ENCODE measurements around the gene YLPM1. TPM values are rescaled to one million over a fixed set of nuclear protein-coding genes. Genes with fewer than 3 reads are reported as not detected.

Gene YLPM1, protein sequence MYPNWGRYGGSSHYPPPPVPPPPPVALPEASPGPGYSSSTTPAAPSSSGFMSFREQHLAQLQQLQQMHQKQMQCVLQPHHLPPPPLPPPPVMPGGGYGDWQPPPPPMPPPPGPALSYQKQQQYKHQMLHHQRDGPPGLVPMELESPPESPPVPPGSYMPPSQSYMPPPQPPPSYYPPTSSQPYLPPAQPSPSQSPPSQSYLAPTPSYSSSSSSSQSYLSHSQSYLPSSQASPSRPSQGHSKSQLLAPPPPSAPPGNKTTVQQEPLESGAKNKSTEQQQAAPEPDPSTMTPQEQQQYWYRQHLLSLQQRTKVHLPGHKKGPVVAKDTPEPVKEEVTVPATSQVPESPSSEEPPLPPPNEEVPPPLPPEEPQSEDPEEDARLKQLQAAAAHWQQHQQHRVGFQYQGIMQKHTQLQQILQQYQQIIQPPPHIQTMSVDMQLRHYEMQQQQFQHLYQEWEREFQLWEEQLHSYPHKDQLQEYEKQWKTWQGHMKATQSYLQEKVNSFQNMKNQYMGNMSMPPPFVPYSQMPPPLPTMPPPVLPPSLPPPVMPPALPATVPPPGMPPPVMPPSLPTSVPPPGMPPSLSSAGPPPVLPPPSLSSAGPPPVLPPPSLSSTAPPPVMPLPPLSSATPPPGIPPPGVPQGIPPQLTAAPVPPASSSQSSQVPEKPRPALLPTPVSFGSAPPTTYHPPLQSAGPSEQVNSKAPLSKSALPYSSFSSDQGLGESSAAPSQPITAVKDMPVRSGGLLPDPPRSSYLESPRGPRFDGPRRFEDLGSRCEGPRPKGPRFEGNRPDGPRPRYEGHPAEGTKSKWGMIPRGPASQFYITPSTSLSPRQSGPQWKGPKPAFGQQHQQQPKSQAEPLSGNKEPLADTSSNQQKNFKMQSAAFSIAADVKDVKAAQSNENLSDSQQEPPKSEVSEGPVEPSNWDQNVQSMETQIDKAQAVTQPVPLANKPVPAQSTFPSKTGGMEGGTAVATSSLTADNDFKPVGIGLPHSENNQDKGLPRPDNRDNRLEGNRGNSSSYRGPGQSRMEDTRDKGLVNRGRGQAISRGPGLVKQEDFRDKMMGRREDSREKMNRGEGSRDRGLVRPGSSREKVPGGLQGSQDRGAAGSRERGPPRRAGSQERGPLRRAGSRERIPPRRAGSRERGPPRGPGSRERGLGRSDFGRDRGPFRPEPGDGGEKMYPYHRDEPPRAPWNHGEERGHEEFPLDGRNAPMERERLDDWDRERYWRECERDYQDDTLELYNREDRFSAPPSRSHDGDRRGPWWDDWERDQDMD (N-terminal part only)
- 37.2 and 43.9 TPM in 2 replicates for total RNA-seq (2014; rRNA removed; shearing (Covaris generic))

DNA sequence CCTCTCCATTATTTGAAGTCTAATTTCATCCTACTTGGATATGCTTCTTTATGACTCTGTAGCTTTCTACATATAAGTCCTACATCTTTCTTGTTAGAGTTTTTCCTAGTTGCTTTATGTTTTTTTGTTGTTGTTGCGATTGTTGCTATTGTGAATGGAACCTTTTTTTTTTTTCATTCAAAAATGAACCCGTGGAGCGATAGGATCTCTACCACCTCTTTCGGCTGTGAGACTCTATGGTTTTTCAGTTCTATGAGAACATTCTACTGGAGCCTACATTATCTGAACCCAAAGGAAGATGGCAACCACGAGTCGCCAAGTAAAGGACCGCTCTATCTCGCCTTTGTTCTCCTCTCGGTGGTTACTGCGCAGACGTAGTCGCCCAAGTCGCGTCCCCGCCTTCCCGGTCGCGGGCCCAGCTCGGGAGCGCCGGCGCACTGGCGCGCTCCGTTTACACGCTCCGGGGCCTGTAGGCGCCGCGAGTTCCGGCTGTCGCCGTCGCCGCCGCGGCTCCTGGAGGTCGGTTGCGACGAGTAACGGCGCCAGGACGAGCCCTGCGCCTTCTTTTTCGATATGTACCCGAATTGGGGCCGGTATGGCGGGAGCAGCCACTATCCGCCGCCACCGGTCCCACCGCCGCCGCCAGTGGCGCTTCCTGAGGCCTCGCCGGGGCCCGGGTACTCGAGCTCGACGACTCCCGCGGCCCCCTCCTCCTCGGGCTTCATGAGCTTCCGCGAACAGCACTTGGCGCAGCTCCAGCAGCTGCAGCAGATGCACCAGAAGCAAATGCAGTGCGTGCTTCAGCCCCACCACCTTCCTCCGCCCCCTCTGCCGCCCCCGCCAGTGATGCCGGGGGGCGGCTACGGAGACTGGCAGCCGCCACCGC, at the start of gene YLPM1:
TSS of gene YLPM1 (plus strand) at position 400 of the 886 bp plus-strand sequence. CDS start at position 574, 174 bp downstream.
- peak within 1 kb of the TSS; percentile 97 for H3K4me3 ChIP-seq
- peaks cover 6% of the 10 kb centered on the region; the same call in 1 of the 2 replicates for H3K36me3 ChIP-seq
- peak within 1 kb of the TSS; percentile 94 for H3K27ac ChIP-seq
- DNase-seq: peak; percentile 91 to 97
- no peaks in the 10 kb centered on the region for H3K9me3 ChIP-seq (replicated peaks)
- H3K27me3 ChIP-seq: no peaks in the 10 kb centered on the region
- H3K4me1 ChIP-seq: 0 out of 2 replicates have a peak, but pooled peaks cover 2% of the 10 kb centered on the region

DNA sequence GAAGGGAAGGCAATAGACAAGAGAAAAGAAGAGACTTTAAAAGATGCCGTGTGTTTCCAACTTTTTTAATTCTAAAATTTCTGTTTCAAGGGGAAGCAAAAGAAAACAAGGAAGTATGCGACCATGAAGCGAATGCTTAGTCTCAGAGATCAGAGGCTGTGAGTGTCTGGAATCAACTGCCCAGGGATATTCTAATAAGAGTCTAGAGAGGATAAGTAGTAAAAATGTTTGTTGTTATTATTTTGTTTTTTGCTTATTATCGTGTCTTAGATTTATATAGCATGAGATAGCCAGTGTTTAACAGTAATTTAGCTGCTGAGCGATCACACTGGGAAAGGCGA, 49.8 kb upstream of the YLPM1 start:
- peaks cover 3% of the 10 kb centered on the region; the same call in 1 of the 2 replicates for H3K4me1 ChIP-seq

DNA sequence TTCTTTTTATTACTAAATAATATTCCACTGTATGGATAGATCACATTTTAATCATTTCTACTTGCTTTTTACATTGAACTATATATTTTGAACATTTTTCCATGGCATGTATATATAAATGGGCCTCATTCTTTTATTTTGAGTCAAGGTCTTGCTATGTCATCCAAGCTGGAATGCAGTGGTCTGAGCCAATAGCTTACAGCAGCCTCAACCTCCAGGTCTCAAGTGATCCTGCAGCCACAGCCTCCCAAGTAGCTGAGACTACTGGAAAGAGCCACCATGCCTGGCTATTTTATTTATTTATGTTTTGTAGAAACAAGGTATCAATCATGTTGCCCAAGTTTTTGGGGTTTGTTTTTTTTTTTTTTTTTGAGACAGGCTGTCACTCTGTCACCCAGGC, 42.6 kb upstream of the YLPM1 start:
- Histone ChIP-seq H3K36me3 (peaks cover 23% of the 10 kb centered on the region), H3K27ac (no peak overlapping the region), H3K9me3 (replicated peaks) (no peaks in the 10 kb centered on the region), H3K4me1 (no peaks in the 10 kb centered on the region), H3K4me3 (no peak overlapping the region), H3K27me3 (no peaks in the 10 kb centered on the region)
- DNase-seq: no peak

More for the DNA sequence above, 49.8 kb upstream of the YLPM1 start:
- H3K9me3 ChIP-seq (replicated peaks): no peaks in the 10 kb centered on the region
- H3K27me3 ChIP-seq: no peaks in the 10 kb centered on the region
- H3K27ac ChIP-seq: peak overlapping the region; percentile 43
- H3K36me3 ChIP-seq: peaks cover 16% of the 10 kb centered on the region
- H3K4me3 ChIP-seq: peak overlapping the region; percentile 71
- DNase-seq: no peak

DNA sequence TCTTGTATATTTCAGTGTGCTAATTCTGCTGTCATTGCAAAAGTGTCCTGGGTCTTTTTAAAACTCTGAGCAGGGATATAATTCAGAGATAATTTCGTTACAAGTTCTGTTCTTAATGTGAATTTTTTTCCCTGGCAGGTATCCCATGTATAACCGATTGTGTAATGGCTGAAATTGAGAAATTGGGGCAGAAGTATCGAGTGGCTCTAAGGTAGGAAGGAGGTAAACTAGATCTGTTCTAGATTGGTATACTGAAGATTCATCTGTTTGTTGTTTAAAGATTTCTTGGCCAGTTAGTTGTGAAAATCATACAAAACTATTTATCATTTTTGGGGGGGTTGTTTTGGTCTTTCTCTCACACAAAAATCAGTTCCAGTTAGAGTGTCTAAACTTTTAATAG, 40.0 kb upstream of the YLPM1 start:
- Histone ChIP-seq H3K27ac (no peak overlapping the region), H3K27me3 (no peaks in the 10 kb centered on the region), H3K4me1 (no peaks in the 10 kb centered on the region), H3K4me3 (no peak overlapping the region), H3K36me3 (peaks cover 10% of the 10 kb centered on the region; the same call in 1 of the 2 replicates), H3K9me3 (replicated peaks) (no peaks in the 10 kb centered on the region)
- no peak for DNase-seq

DNA sequence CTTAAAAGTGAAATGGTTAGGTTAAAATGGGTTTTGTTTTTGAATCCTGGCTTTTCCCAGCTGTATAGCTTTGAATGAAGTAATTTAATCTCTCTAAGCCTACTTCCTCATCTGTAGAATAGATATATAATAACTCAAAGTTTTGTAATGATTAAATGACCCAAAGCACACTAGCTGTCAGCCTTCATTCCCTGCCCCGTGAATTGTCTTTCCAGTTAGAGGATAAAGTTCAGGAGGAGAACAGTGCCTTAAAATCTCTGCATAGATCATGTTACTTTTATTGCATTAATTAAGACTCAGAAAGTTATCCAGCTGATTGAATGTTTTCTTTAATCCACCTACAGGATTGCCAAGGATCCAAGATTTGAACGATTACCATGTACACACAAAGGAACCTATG, 30.7 kb upstream of the YLPM1 start:
- H3K27me3 ChIP-seq: no peaks in the 10 kb centered on the region
- DNase-seq: no peak
- H3K4me3 ChIP-seq: no peak overlapping the region
- no peaks in the 10 kb centered on the region for H3K9me3 ChIP-seq (replicated peaks)
- H3K4me1 ChIP-seq: peaks cover 9% of the 10 kb centered on the region
- no peak overlapping the region for H3K27ac ChIP-seq
- peaks cover 26% of the 10 kb centered on the region for H3K36me3 ChIP-seq

DNA sequence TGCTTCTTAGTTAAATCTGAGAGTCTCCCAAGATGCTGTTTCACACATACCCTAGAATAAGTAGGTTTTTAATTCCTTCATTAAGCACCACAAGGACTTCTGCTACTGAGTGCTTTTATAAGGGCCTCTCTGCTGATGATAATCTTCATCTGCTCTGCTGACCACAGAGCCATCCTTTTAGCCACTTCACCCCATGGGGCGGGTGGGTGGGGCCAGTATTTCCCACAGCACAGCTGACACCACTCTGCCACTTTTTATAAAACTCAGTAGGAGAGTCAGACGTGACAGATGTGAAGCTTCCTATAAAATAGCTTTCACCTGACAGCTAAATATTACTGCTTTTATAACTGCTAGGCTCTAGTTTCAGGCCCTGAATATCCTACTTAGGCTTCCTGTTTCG, 29.9 kb upstream of the YLPM1 start:
- DNase-seq: peak in 1 of 2 experiments; percentile 29
- no peak overlapping the region for H3K27ac ChIP-seq
- H3K9me3 ChIP-seq (replicated peaks): no peaks in the 10 kb centered on the region
- no peak overlapping the region for H3K4me3 ChIP-seq
- peaks cover 9% of the 10 kb centered on the region for H3K4me1 ChIP-seq
- H3K36me3 ChIP-seq: peaks cover 26% of the 10 kb centered on the region
- no peaks in the 10 kb centered on the region for H3K27me3 ChIP-seq

DNA sequence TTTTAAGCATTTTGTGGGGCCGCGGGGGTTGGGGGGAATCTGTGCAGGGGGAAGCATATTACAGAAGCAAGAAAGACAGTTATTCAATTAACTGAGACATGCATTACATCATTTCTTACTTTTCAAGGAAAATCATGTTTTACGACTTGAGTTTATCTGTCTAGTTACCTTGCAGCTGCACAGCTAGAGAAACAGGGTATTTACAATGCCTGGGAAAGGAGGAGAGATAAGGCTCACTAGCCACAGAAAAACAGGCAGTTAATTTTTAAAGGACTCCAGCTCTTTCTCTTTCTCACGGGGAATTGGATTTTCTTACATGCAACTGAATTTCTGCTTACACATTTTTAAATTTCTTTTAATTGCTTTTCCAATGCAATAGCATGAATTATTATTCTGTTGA, 28.0 kb upstream of the YLPM1 start:
- Histone ChIP-seq H3K4me3 (no peak overlapping the region), H3K36me3 (peaks cover 30% of the 10 kb centered on the region), H3K27me3 (no peaks in the 10 kb centered on the region), H3K9me3 (replicated peaks) (no peaks in the 10 kb centered on the region), H3K4me1 (peaks cover 9% of the 10 kb centered on the region), H3K27ac (no peak overlapping the region)
- no peak for DNase-seq

DNA sequence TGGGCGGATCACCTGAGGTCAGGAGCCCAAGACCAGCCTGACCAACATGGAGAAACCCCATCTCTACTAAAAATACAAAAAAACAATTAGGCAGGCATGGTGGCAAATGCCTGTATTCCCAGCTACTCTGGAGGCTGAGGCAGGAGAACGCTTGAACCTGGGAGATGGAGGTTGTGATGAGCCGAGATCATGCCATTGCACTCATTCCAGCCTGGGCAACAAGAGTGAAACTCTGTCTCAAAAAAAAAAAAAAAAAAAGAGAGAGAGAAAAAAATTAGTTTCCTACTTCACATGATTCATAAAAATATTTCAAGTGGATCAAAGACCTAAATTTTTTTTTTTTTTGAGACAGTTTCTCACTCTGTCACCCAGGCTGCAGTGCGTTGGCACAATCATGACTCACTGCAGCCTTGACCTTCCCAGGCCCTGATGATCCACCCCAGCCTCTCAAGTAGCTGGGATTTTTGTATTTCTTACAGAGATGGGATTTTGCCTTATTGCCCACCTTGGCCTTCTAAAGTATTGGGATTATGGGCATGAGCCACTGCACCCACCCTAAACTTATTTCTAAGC, 25.3 kb upstream of the YLPM1 start:
- no peaks in the 10 kb centered on the region for H3K27me3 ChIP-seq
- H3K4me3 ChIP-seq: no peak overlapping the region
- H3K4me1 ChIP-seq: peaks cover 5% of the 10 kb centered on the region
- no peak overlapping the region for H3K27ac ChIP-seq
- no peaks in the 10 kb centered on the region for H3K9me3 ChIP-seq (replicated peaks)
- DNase-seq: no peak
- peaks cover 20% of the 10 kb centered on the region for H3K36me3 ChIP-seq

DNA sequence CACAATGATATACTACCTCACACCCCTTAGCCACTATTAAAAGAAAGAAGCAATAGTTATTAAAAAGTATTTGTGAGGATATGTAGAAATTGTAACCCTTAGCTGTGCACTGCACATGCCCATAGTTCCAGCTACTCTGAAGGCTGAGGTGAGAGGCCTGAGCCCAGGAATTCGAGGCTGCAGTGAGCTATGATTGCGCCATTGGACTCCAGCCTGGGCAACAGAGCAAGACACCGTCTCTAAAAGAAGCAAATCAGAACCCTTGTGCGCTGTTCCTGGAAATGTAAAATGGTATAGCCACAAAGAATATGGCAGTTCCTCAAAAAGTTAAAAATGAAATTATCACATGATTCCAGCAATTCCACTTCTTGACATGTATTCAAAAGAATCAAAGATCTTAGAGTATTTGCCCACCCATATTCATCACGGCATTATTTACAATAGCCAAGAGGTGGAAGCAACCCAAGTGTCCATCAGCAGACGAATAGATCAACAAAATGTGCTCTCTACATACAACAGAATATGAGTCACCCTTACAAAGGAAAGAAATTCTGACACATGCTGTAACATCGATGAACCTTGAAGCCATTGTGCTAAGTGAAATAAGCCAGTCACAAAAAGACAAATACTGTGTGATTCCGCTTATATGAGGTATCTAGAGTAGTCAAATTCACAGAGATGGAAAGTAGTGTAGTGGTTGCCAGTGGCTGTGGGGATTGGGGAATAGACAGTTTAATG, 23.7 kb upstream of the YLPM1 start:
- Histone ChIP-seq H3K4me3 (no peak overlapping the region), H3K36me3 (peaks cover 12% of the 10 kb centered on the region; the same call in 1 of the 2 replicates), H3K27ac (no peak overlapping the region), H3K27me3 (no peaks in the 10 kb centered on the region), H3K9me3 (replicated peaks) (no peaks in the 10 kb centered on the region), H3K4me1 (no peaks in the 10 kb centered on the region)
- DNase-seq: no peak

DNA sequence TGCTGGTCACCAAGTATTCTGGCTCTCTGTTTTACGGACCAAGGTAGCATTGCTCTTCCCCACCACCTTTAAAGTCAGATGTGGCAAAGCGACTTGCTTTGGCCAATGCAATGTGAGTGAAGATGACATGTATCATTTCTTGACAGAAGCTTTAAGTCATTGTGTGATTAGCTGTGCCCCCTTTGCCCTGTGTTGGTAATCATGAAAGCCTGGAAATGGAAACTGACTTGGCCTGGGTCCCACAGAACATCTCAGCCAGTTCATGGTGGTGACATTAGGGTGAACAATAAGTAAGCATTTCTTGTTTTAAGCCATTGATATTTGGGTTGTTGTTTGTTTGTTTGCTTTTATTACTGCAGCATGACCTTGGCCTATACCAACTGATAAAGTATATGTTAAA, 15.9 kb upstream of the YLPM1 start:
- DNase-seq: no peak
- no peak overlapping the region for H3K4me3 ChIP-seq
- H3K4me1 ChIP-seq: no peaks in the 10 kb centered on the region
- H3K36me3 ChIP-seq: no peaks in the 10 kb centered on the region
- H3K27ac ChIP-seq: no peak overlapping the region
- no peaks in the 10 kb centered on the region for H3K27me3 ChIP-seq
- H3K9me3 ChIP-seq (replicated peaks): no peaks in the 10 kb centered on the region

DNA sequence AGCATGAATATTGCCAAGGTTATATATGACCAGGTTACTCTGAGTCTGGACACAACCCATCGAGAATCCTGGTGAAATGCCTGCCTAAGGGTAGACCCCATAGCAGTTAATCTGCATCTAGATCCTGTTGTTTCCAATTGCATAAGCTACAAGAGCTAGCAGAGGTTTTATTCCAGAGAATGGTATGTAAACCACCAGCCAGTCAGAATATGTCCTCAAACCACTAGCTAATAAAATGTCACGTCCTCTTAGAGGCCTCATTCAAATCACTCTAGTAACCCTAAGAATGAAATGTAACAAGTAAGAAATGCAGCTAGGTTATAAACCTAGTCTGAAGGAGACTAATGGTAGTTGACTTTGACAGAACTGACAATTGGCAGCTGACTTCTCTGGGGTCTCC, 9.0 kb upstream of the YLPM1 start:
- Histone ChIP-seq H3K9me3 (replicated peaks) (peaks cover 3% of the 10 kb centered on the region; the same call in 1 of the 2 replicates), H3K4me3 (no peak overlapping the region), H3K27ac (no peak overlapping the region), H3K36me3 (no peaks in the 10 kb centered on the region), H3K27me3 (no peaks in the 10 kb centered on the region), H3K4me1 (no peaks in the 10 kb centered on the region)
- DNase-seq: no peak

DNA sequence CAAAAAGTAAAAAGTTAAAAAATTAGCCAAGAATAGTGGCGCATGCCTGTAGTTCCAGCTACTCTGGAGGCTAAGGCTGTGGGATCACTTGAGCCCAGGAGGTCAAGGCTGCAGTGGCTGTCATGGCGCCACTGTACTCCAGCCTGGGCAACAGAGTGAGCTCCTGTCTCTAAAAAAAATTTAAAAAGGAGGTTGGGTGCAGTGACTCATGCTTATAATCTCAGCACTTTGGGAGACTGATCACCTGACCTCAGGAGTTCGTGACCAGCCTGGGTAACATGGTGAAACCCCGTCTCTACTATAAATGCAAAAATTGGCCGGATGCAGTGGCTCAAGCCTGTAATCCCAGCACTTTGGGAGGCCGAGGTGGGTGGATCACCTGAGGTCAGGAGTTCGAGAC, 8.2 kb upstream of the YLPM1 start:
- no peak overlapping the region for H3K4me3 ChIP-seq
- H3K27ac ChIP-seq: no peak overlapping the region
- no peaks in the 10 kb centered on the region for H3K4me1 ChIP-seq
- no peaks in the 10 kb centered on the region for H3K27me3 ChIP-seq
- no peak for DNase-seq
- H3K9me3 ChIP-seq (replicated peaks): peaks cover 3% of the 10 kb centered on the region; the same call in 1 of the 2 replicates
- H3K36me3 ChIP-seq: no peaks in the 10 kb centered on the region

DNA sequence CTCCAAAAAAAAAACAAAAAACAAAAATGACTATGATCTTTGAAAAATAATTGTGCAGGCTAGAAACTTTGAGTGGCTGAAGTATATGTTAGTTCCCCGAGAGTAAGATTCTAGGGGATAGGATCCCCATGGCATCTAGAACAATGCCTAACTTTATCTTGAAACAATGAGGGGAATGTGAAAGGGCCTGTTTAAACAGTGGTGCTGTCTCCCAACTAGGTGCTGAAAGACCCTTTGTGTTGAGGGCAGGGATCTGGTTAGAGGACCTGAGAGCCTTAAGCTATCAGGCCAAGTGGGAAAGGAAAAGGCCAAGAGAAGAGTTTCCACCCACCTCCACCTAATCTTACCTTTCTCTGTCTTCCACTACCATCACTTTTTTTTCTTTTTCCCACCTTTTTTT, 6.8 kb upstream of the YLPM1 start:
- no peaks in the 10 kb centered on the region for H3K36me3 ChIP-seq
- peaks cover 3% of the 10 kb centered on the region; the same call in 1 of the 2 replicates for H3K9me3 ChIP-seq (replicated peaks)
- no peaks in the 10 kb centered on the region for H3K27me3 ChIP-seq
- no peaks in the 10 kb centered on the region for H3K4me1 ChIP-seq
- H3K27ac ChIP-seq: no peak overlapping the region
- no peak overlapping the region for H3K4me3 ChIP-seq
- DNase-seq: peak in 1 of 2 experiments; percentile 14
